ENCODE measurements around the gene MARK2. TPM values are rescaled to one million over a fixed set of nuclear protein-coding genes. Genes with fewer than 3 reads are reported as not detected.

Gene MARK2
- total and polyA plus RNA-seq, 2 of the 8 experiments (the other 6 are each of a cell fraction or from before 2014, with no cell fraction given), result 19.3 to 58.5 TPM

DNA sequence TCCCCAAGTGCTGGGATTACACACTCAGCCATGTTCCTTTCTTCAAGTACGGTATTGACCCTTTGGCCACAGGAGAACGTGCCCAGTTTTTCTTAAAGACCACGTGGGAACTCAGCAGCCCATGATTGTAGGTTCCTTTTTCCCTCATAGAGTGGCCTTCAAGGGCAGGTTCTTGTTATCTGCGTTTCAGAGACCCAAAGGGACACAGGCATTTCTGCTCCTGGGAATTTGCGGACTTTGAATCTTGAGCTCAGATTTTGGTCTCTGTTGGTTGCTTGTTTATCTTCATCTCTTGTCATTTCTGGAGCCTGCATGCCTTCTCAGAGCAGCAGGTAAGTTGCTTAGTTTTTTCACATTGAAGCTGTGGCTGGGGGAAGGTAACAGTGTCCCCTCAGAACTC, 12.0 kb downstream of the MARK2 start:
- POLR2A ChIA-PET (ENCODE audit: partially characterized antibody), result interaction anchor here (0.8 to 2.1 kb wide), 3 partner anchors 10 to 20 kb away, joined by 3 to 7 read pairs (median 3); partner anchors contain the start of gene MARK2

More for the DNA sequence above, 12.0 kb downstream of the MARK2 start:
- H2AK5ac ChIP-seq (ENCODE audit: low read depth, low read length), result no peak overlapping the region
- H3K79me1 ChIP-seq (ENCODE audit: low read depth, low read length), result peaks cover 20% of the 10 kb centered on the region
- no peak overlapping the region for H2BK5ac ChIP-seq (ENCODE audit: low read depth, low read length)
- TF ChIP-seq USF2 (IDR thresholded peaks at IDR 0.05; ENCODE audit: low read length), result no peak
- TF ChIP-seq RNF2 (IDR thresholded peaks at IDR 0.05; ENCODE audit: borderline replicate concordance, low read depth, low read length, missing control alignments, poor library complexity, severe bottlenecking), result no peak
- no peak for TF ChIP-seq BRCA1 (IDR thresholded peaks at IDR 0.05; ENCODE audit: low read depth, low read length)
- no peak for TF ChIP-seq BCL11A (IDR thresholded peaks at IDR 0.05; ENCODE audit: low read depth in 2 of 2, low read length in 2 of 2)
- TF ChIP-seq EGR1 (IDR thresholded peaks at IDR 0.05; ENCODE audit: borderline replicate concordance, low read depth, low read length), result no peak
- TF ChIP-seq JUND (IDR thresholded peaks at IDR 0.05; ENCODE audit: low read length), result no peak
- TF ChIP-seq CTBP2 (IDR thresholded peaks at IDR 0.05; ENCODE audit: borderline replicate concordance, insufficient read depth, insufficient read length, low read length), result no peak
- TF ChIP-seq ZNF274 (IDR thresholded peaks at IDR 0.05; ENCODE audit: borderline replicate concordance, extremely low read depth, low read length), result no peak
- TF ChIP-seq CBX5 (IDR thresholded peaks at IDR 0.05; ENCODE audit: low read depth, low read length), result no peak
- no peak for TF ChIP-seq HDAC2 (IDR thresholded peaks at IDR 0.05; ENCODE audit: borderline replicate concordance in 1 of 2, low read depth in 2 of 2, low read length in 2 of 2)
- TF ChIP-seq GTF2F1 (IDR thresholded peaks at IDR 0.05; ENCODE audit: borderline replicate concordance, low read depth, low read length), result no peak
- no peak for TF ChIP-seq KDM4A (IDR thresholded peaks at IDR 0.05; ENCODE audit: low read depth, low read length, severe bottlenecking)
- H3K23ac ChIP-seq (ENCODE audit: insufficient read length), result no peak overlapping the region
- H3K27ac ChIP-seq (ENCODE audit: low read depth, low read length), result no peak overlapping the region
- H3K18ac ChIP-seq (ENCODE audit: extremely low read depth, low read length), result no peak overlapping the region
- no peaks in the 10 kb centered on the region for H3K23me2 ChIP-seq (ENCODE audit: low read depth, low read length)
- no peak overlapping the region for H4K91ac ChIP-seq (replicated peaks; ENCODE audit: insufficient read length, low read length)
- 91% methylated on average over 5 of the region's 5 CpGs; no CpG with 5 or more reads in 1 of the 2 experiments for WGBS, 2 experiments (ENCODE audit: extremely low coverage in 1 of 2, insufficient coverage in 1 of 2, insufficient read length in 1 of 2, insufficient replicate concordance in 2 of 2, low coverage in 1 of 2, low lambda C conversion rate in 2 of 2, missing lambda C conversion rate in 1 of 2)
- no peak overlapping the region; a peak in 1 of 7 replicates for H3K9ac ChIP-seq (replicated peaks in 1 of 4; ENCODE audit: extremely low read depth in 1 of 4, low read depth in 3 of 4, low read length in 3 of 4)
- no peak for DNase-seq (ENCODE audit: low read depth in 1 of 2, low spot score in 2 of 2)
- no peak overlapping the region for H2BK20ac ChIP-seq (ENCODE audit: low read length)
- peaks cover 18 to 81% of the 10 kb centered on the region in 2 experiments for H3K79me2 ChIP-seq (ENCODE audit: control insufficient read depth in 1 of 2, insufficient read depth in 2 of 2, low read length in 2 of 2)
- H3K9me3 ChIP-seq (ENCODE audit: insufficient read depth in 2 of 2, low read depth in 1 of 2, low read length in 1 of 2), result no peaks in the 10 kb centered on the region
- no peak overlapping the region for H3K4me2 ChIP-seq (ENCODE audit: insufficient read depth in 1 of 2, low read depth in 2 of 2, low read length in 2 of 2)
- peaks cover 0 to 2% (median 1%) of the 10 kb centered on the region in 4 experiments; a peak in 2 of 8 replicates for H3K36me3 ChIP-seq (ENCODE audit: control insufficient read depth in 2 of 4, insufficient read depth in 4 of 4, low read length in 3 of 4)
- no peak overlapping the region for H2BK12ac ChIP-seq (ENCODE audit: low read depth, low read length)
- no peak overlapping the region for H3K4me3 ChIP-seq (ENCODE audit: extremely low read depth in 1 of 4, insufficient read depth in 2 of 4, low read depth in 3 of 4, low read length in 4 of 4)
- no peak overlapping the region for H3K4ac ChIP-seq (replicated peaks; ENCODE audit: insufficient read length, low read depth, low read length)
- no peak overlapping the region for H4K8ac ChIP-seq (ENCODE audit: extremely low read depth, insufficient read depth, low read length)
- no peak overlapping the region for H2BK120ac ChIP-seq (replicated peaks; ENCODE audit: low read depth, low read length)
- H3K56ac ChIP-seq (replicated peaks; ENCODE audit: insufficient read length, low read depth, low read length), result no peak overlapping the region
- H4K20me1 ChIP-seq (replicated peaks in 1 of 2; ENCODE audit: control insufficient read depth in 1 of 2, insufficient read depth in 2 of 2, low read length in 2 of 2), result peaks cover 4 to 8% of the 10 kb centered on the region in 2 experiments
- H2AFZ ChIP-seq (ENCODE audit: low read length), result no peak overlapping the region
- CTCF ChIA-PET (ENCODE audit: partially characterized antibody), result interaction anchor here (0.7 to 2.4 kb wide), 6 partner anchors 10 to 56 kb away, joined by 3 to 13 read pairs (median 4); no protein-coding TSS in a partner anchor
- no peak overlapping the region for H2BK15ac ChIP-seq (ENCODE audit: low read length)
- no peak for FAIRE-seq
- no peaks in the 10 kb centered on the region for H3K27me3 ChIP-seq (replicated peaks in 1 of 4; ENCODE audit: control insufficient read depth in 3 of 4, extremely low read depth in 1 of 4, insufficient read depth in 3 of 4, low read length in 3 of 4)
- H3K4me1 ChIP-seq (replicated peaks in 1 of 4; ENCODE audit: control insufficient read depth in 3 of 4, insufficient read depth in 4 of 4, low read length in 3 of 4), result peaks cover 8 to 14% (median 11%) of the 10 kb centered on the region in 4 experiments; a peak in 6 of 7 replicates
- H3K14ac ChIP-seq (ENCODE audit: insufficient read length), result no peak overlapping the region
- H4K5ac ChIP-seq (ENCODE audit: insufficient read length, low read depth, low read length), result no peak overlapping the region
